Fibroblast of villous mesenchyme (primary cell): ENCODE results near the gene TPD52L1. TPM values are rescaled to one million over a fixed set of nuclear protein-coding genes. Genes with fewer than 3 reads are reported as not detected.

Experiments
- DNase-seq: peaks from one replicate; pipeline ENCODE4 v3.0.0-alpha.2; 2010; ENCODE audit warnings: low read depth
- H3K4me3 ChIP-seq: 2 replicates; pipeline ENCODE4 v1.5.1; 2011; ENCODE audit warnings: low read depth, mild to moderate bottlenecking, low read length
- total RNA-seq: library from RNA; depleted of rRNA; stranded (reverse); fragments of >200 nt; gene quantifications from 2 replicates; pipeline ENCODE4 v1.2.3, GENCODE V29; 2012
- TF ChIP-seq, protein P1 (sequence below): IDR thresholded peaks from 2 replicates; pipeline ENCODE4 v1.5.1; 2012; ENCODE audit warnings: low read depth, mild to moderate bottlenecking, low read length; ENCODE audit not compliant: insufficient read depth

The TPD52L1 gene
- total RNA-seq, 1 donor, result 9.9 TPM

DNA sequence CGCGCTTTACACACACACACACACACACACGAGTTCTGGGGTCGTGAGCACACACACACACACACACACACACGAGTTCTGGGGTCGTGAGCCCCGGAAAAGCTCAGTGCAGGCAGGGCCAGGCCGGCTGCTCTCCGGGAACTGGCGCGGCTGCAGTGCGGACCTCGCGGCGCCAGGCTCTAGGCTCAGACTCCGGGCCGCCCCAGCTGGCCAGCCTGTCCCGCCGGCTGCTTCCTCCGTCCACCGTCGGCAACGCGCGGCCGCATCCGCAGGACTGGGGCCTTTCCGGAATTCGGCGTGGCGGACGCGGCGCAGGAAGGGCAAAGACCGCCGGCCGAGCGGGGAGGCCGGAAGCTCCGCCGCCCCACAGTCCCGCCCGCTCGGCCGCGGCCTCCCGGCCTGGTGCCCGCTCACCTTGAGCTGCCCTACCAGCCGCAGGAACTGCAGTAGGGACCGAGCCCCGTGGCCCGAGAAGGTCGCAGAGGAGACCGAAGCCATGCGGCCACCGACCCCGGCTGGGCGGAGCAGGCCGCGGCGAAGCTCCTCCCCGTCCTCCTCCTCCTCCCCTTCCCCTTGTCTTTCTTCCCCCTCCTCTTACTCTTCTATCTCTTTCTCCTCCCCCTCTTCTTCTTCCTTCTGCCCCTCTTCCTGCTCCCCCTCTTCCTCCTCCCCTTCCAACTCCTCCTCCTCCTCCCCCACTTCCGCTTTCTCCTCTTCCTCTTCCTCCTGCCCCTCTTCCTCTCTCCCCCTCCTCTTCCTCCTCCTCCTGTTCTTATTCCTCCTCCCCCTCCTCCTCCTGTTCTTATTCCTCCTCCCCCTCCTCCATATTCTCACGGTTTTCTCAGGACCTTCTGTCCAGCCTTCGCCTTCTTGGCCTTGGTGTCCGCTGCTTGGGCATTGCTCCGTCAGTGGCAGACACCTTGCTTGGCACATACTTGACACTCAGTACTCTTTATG lies 148.1 kb downstream of the TPD52L1 start, which contains the start of gene HDDC2:
HDDC2 (minus strand) TSS at position 533 of the 957 bp plus-strand sequence; CDS start at position 498, 35 bp downstream.
- TF ChIP-seq, protein P1, sequence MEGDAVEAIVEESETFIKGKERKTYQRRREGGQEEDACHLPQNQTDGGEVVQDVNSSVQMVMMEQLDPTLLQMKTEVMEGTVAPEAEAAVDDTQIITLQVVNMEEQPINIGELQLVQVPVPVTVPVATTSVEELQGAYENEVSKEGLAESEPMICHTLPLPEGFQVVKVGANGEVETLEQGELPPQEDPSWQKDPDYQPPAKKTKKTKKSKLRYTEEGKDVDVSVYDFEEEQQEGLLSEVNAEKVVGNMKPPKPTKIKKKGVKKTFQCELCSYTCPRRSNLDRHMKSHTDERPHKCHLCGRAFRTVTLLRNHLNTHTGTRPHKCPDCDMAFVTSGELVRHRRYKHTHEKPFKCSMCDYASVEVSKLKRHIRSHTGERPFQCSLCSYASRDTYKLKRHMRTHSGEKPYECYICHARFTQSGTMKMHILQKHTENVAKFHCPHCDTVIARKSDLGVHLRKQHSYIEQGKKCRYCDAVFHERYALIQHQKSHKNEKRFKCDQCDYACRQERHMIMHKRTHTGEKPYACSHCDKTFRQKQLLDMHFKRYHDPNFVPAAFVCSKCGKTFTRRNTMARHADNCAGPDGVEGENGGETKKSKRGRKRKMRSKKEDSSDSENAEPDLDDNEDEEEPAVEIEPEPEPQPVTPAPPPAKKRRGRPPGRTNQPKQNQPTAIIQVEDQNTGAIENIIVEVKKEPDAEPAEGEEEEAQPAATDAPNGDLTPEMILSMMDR, result no peak
- H3K4me3 ChIP-seq, result peak within 1 kb of the TSS; percentile 80
- peak; percentile 81 for DNase-seq

DNA sequence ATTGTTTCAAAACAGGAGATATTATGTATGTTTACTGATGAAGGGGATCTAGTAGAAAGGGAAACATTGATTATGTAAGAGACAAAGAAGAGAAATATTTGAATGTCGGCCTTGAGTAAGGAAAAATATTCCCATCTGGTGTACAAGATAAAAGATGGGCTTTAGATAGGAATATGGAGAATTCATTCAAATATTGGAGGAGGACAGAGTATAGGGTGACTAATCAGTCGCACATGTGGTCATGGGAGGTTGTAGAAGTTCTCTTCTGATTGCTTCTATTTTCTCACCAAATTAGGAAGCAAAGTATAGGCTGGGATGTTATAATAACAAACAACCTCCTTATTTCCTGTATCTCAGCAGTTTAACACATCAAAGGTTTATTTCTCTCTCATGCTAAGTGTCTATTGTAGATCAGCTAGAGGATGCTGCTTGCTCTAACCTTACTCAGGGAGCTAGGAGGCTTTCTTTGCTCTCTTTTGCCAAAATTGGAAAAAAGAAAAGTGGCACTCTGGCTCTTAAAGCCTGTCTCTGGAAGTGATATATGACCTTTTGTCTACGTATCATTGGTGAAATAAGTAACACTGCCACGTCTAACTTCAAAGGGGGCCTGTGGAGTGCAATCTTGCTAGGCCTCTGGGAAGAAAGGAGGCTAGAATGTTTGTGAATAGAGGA lies 149.4 kb downstream of the TPD52L1 start:
- TF ChIP-seq, protein P1, result no peak
- H3K4me3 ChIP-seq, result no peak overlapping the region
- DNase-seq, result no peak

DNA sequence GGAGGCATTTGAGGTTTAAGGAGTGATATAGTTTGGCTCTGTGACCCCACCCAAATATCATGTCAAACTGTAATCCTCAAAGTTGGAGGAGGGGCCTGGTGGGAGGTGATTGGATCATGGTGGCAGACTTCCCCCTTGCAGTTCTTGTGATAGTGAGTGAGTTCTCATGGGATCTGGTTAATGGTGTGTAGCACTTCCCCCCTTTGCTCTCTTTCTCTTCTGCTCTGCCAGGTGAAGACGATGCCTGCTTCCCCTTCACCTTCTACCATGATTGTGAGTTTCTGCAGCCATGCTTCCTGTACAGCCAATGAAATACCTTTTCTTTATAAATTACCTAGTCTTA lies 149.9 kb downstream of the TPD52L1 start:
- TF ChIP-seq, protein P1, result no peak
- no peak overlapping the region for H3K4me3 ChIP-seq
- DNase-seq, result no peak

DNA sequence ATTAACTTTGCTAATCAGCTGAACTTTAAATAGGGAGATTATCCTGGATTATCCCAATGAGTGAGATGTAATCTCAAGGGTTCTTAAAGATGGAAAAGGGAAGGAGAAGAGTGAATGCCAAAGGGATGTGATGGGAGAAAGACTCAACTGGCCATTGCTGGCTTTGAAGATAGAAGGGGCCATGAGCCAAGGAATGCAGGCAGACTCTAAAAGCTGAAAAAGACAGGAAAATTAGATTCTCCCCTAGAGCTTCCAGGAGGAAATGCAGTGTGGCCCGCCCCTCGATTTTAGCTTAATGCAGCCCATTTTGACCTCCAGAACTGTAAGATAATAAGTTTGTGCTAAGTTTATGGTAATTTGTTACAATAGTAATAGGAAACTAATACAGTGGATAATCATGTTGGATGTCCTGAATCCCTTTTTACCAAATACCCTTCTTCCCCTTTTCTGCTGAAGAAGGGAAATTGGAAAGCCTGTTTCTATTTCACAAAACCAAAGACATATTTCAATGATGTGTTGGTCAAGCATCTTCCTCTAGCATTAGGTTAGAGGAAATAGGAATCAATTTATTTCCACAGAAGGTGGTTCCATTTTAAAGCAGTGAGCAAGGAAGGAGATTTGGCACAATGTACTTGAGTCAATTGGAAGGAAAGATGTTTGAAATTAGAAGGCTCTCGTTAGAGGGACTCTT lies 151.5 kb downstream of the TPD52L1 start:
- H3K4me3 ChIP-seq, result no peak overlapping the region
- no peak for DNase-seq
- TF ChIP-seq, protein P1, result no peak

DNA sequence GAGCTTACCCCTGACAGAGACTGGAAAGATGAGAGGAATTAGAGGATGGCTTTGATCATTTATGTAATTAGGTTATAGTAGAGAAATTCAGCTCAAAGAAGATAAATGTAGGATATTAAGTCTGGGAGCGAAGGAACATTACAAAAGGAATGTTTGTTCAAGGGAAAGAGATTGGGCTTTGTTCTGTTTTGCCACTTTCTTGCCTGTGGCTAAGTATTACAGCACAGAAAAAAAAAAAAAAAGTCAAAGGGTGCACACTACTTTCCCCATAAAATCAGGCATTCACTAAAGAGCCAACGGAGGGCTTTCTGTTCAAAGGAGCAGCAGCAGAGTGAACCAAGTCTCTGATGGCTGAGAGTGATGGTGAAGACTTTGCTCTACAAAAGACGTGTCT lies 153.2 kb downstream of the TPD52L1 start:
- H3K4me3 ChIP-seq, result no peak overlapping the region
- TF ChIP-seq, protein P1, result no peak
- no peak for DNase-seq

DNA sequence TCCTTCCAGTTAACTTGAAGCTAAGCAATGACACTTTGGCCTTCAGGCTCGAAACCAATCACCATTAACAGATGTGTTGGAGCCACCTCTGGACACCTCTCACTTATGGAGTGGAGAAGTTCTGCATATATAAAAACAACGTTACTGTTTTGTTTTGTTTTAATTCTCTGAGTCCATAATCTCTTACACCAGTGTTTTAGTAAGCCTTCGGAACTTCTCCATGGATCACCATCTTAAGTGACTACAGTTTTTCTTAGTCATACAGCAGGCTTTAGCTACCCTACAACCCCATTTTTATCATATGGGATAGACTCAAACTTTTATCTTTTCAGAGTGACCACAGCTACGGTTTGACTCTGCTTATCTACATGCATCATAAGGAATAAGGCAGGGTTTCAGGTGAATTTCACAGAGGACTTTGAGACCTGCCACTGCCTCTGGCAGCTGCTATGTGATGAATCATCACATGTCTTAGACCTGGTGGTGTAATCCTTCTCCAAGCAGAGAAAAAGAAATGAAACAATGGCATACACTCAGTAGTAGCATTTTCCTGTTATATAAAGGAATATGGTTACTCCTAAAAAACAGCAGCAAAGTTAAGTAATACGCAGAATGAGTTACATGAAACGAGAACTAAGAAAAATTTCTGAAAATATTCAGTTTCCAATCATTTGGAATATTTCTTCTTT lies 153.7 kb downstream of the TPD52L1 start:
- peak; percentile 36 for DNase-seq
- TF ChIP-seq, protein P1, result no peak
- no peak overlapping the region for H3K4me3 ChIP-seq
